H9 (cell line): ENCODE data around the gene OR52N2. TPM values are rescaled to one million over a fixed set of nuclear protein-coding genes. Genes with fewer than 3 reads are reported as not detected.

Experiments
- DNase-seq: peaks from one replicate; pipeline ENCODE4 v3.0.0-alpha.2; 2017
- H2AFZ ChIP-seq: one replicate; pipeline ENCODE4 v1.6.1; 2013; ENCODE audit warnings: mild to moderate bottlenecking, low read length, control low read depth, moderate library complexity
- H2AK5ac ChIP-seq: 2 replicates; pipeline ENCODE4 v1.6.1; 2013; ENCODE audit warnings: low read length, control low read depth, mixed read lengths; ENCODE audit not compliant: insufficient read length
- H2BK120ac ChIP-seq: one replicate; pipeline ENCODE4 v1.6.1; 2013; ENCODE audit warnings: low read depth, mild to moderate bottlenecking, low read length, control low read depth, inconsistent platforms; ENCODE audit not compliant: poor library complexity, severe bottlenecking
- H2BK12ac ChIP-seq: 2 replicates; pipeline ENCODE4 v1.6.1; 2013; ENCODE audit warnings: low read length, control low read depth, mixed read lengths, low read depth; ENCODE audit not compliant: insufficient read length
- H2BK15ac ChIP-seq: 2 replicates; pipeline ENCODE4 v1.6.1; 2013; ENCODE audit warnings: low read depth, low read length, control low read depth
- H2BK20ac ChIP-seq: one replicate; pipeline ENCODE4 v1.6.1; 2013; ENCODE audit warnings: low read depth, mild to moderate bottlenecking, low read length, control low read depth, inconsistent platforms; ENCODE audit not compliant: poor library complexity, severe bottlenecking
- H2BK5ac ChIP-seq: 2 replicates; pipeline ENCODE4 v1.6.1; 2013; ENCODE audit warnings: low read length, control low read depth, mixed read lengths; ENCODE audit not compliant: insufficient read length
- H3K14ac ChIP-seq: 2 replicates; pipeline ENCODE4 v1.6.1; 2013; ENCODE audit warnings: low read length, control low read depth; ENCODE audit not compliant: insufficient read depth
- H3K18ac ChIP-seq: 2 replicates; pipeline ENCODE4 v1.6.1; 2013; ENCODE audit warnings: low read depth, mild to moderate bottlenecking, mixed read lengths, low read length, control low read depth; ENCODE audit not compliant: insufficient read length
- H3K23ac ChIP-seq: 2 replicates; pipeline ENCODE4 v1.6.1; 2013; ENCODE audit warnings: low read length, control low read depth, mixed read lengths, low read depth; ENCODE audit not compliant: insufficient read length
- H3K23me2 ChIP-seq: 2 replicates; pipeline ENCODE4 v1.6.1; 2013; ENCODE audit warnings: low read depth, mild to moderate bottlenecking, mixed read lengths, low read length, control low read depth; ENCODE audit not compliant: insufficient read length, poor library complexity, severe bottlenecking
- H3K27ac ChIP-seq: 2 replicates; pipeline ENCODE4 v1.5.1; 2013; ENCODE audit warnings: low read length, control low read depth, mixed read lengths, low read depth; ENCODE audit not compliant: insufficient read length
- H3K27me3 ChIP-seq: 2 replicates; pipeline ENCODE4 v1.6.1; 2013; ENCODE audit warnings: low read length, control low read depth, inconsistent platforms; ENCODE audit not compliant: insufficient read depth
- H3K4ac ChIP-seq: 2 replicates; pipeline ENCODE4 v1.6.1; 2013; ENCODE audit warnings: low read depth, mild to moderate bottlenecking, control low read depth, inconsistent platforms, low read length, moderate library complexity
- H3K4me1 ChIP-seq: 2 replicates; pipeline ENCODE4 v1.6.1; 2013; ENCODE audit warnings: low read length, control low read depth, inconsistent platforms; ENCODE audit not compliant: insufficient read depth
- H3K4me2 ChIP-seq: 2 replicates; pipeline ENCODE4 v1.6.1; 2013; ENCODE audit warnings: low read length, control low read depth, mixed read lengths; ENCODE audit not compliant: insufficient read length, insufficient read depth
- H3K56ac ChIP-seq: 2 replicates; pipeline ENCODE4 v1.6.1; 2013; ENCODE audit warnings: low read depth, mild to moderate bottlenecking, mixed read lengths, low read length, control low read depth; ENCODE audit not compliant: insufficient read length
- H3K79me1 ChIP-seq: 2 replicates; pipeline ENCODE4 v1.6.1; 2013; ENCODE audit warnings: low read depth, mild to moderate bottlenecking, moderate library complexity, low read length, control low read depth, inconsistent platforms; ENCODE audit not compliant: insufficient read depth, poor library complexity, severe bottlenecking
- H3K79me2 ChIP-seq: 2 replicates; pipeline ENCODE4 v1.6.1; 2013; ENCODE audit warnings: low read length, control low read depth, inconsistent platforms; ENCODE audit not compliant: insufficient read depth
- H3K9ac ChIP-seq: 2 replicates; pipeline ENCODE4 v1.6.1; 2013; ENCODE audit warnings: low read length, control low read depth, mixed read lengths; ENCODE audit not compliant: insufficient read length; ENCODE audit errors: extremely low read depth
- H3K9me3 ChIP-seq: one replicate; pipeline ENCODE4 v1.6.1; 2013; ENCODE audit warnings: low read depth, low read length, inconsistent platforms; ENCODE audit not compliant: control insufficient read depth
- H3T11ph ChIP-seq: one replicate; pipeline ENCODE4 v1.6.1; 2013; ENCODE audit warnings: mild to moderate bottlenecking, low read length, control low read depth, inconsistent platforms
- H4K20me1 ChIP-seq: one replicate; pipeline ENCODE4 v1.6.1; 2013; ENCODE audit not compliant: control insufficient read depth, insufficient read length, insufficient read depth
- H4K5ac ChIP-seq: 2 replicates; pipeline ENCODE4 v1.6.1; 2013; ENCODE audit warnings: low read depth, mild to moderate bottlenecking, mixed read lengths, low read length, control low read depth; ENCODE audit not compliant: insufficient read length
- H4K8ac ChIP-seq: replicated peaks from 2 replicates; pipeline ENCODE4 v1.6.1; 2013; ENCODE audit warnings: low read length, control low read depth, mixed read lengths, low read depth; ENCODE audit not compliant: insufficient read length
- H4K91ac ChIP-seq: 2 replicates; pipeline ENCODE4 v1.6.1; 2013; ENCODE audit warnings: low read depth, mild to moderate bottlenecking, moderate library complexity, mixed read lengths, low read length, control low read depth; ENCODE audit not compliant: insufficient read length
- H3K27ac Mint-ChIP-seq, 3 experiments: 2 replicates in 2 of 3; 3 replicates in 1 of 3; pipeline ENCODE4 v1.8.0; 2020 to 2021; ENCODE audit warnings: mixed read lengths in 3 of 3, mild to moderate bottlenecking in 1 of 3, moderate library complexity in 1 of 3
- H3K27me3 Mint-ChIP-seq: 2 replicates; pipeline ENCODE4 v1.8.0; 2021; ENCODE audit warnings: low read depth, mild to moderate bottlenecking, moderate library complexity, mixed read lengths
- H3K36me3 Mint-ChIP-seq, 3 experiments: 2 replicates in 2 of 3; 3 replicates in 1 of 3; pipeline ENCODE4 v1.8.0; 2020 to 2021; ENCODE audit warnings: low read depth in 3 of 3, mixed read lengths in 3 of 3; ENCODE audit not compliant: insufficient read depth in 1 of 3
- H3K4me1 Mint-ChIP-seq, 2 experiments: 2 replicates each; pipeline ENCODE4 v1.8.0; 2020; ENCODE audit warnings: mixed read lengths in 2 of 2
- H3K4me3 Mint-ChIP-seq, 2 experiments: 2 replicates in 1 of 2; 3 replicates in 1 of 2; pipeline ENCODE4 v1.8.0; 2020 to 2021; ENCODE audit warnings: mild to moderate bottlenecking in 2 of 2, mixed read lengths in 2 of 2, moderate library complexity in 1 of 2
- H3K9me3 Mint-ChIP-seq, 2 experiments: 2 replicates in 1 of 2; 3 replicates in 1 of 2; pipeline ENCODE4 v1.8.0; 2020; ENCODE audit warnings: mild to moderate bottlenecking in 2 of 2, mixed read lengths in 2 of 2, moderate library complexity in 1 of 2
- WGBS: extraction: QIAGEN DNeasy Blood & Tissue Kit; methylation state at CpG from one replicate; pipeline ENCODE4 v1.1.7; 2013; ENCODE audit warnings: missing lambda C conversion rate, low lambda C conversion rate, mixed read lengths; ENCODE audit not compliant: insufficient read length; ENCODE audit errors: extremely low coverage; 5-methylcytosine and 5-hydroxymethylcytosine counted together
- total RNA-seq: library from RNA; stranded (reverse); gene quantifications from 2 replicates; pipeline ENCODE4 v1.2.1, GENCODE V29; 2021
- TF ChIP-seq, protein P1 (sequence below): fragments of 200-600 bp; sonication (generic); conservative IDR thresholded peaks from 3 replicates; pipeline ENCODE4 v1.8.0; 2021; ENCODE audit warnings: antibody characterized with exemption, mild to moderate bottlenecking

The OR52N2 gene
- total RNA-seq, 1 experiment from 2014 or later: not detected

DNA sequence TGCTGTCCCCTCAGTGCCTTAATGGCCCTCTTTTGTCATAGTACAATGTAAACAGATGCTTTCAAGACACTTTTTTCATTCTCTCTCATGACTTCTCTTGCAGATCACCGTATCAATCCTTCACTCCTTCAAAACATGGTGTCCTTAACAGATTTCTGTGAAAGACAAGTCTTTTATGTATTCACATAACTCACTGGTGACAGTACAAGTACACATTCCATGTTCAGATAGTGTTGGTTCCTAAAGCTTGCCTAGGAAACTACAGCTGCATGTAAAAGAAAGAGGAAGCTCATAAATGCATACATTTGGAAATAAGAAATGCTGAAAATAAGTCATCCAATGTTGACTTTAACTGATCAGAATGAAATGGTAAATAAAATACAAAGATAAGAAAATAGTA lies 38.0 kb downstream of the OR52N2 start:
- WGBS: no CpG with 5 or more reads among the region's 1 CpG
- H4K91ac ChIP-seq: no peak overlapping the region

More for the DNA sequence above, 38.0 kb downstream of the OR52N2 start:
- Histone ChIP-seq H3K27me3 (no peaks in the 10 kb centered on the region), H3K79me1 (no peaks in the 10 kb centered on the region), H3K4ac (no peak overlapping the region), H4K5ac (no peak overlapping the region), H4K8ac (no peak overlapping the region), H2BK15ac (no peak overlapping the region), H3K56ac (no peak overlapping the region), H3K79me2 (no peaks in the 10 kb centered on the region), H2BK12ac (no peak overlapping the region), H3K9me3 (no peaks in the 10 kb centered on the region), H3K27ac (no peak overlapping the region), H4K20me1 (no peaks in the 10 kb centered on the region), H3K23me2 (no peaks in the 10 kb centered on the region), H2BK5ac (no peak overlapping the region), H3T11ph (no peak overlapping the region), H2AFZ (no peak overlapping the region), H3K4me2 (no peak overlapping the region), H3K14ac (no peak overlapping the region), H2BK120ac (no peak overlapping the region), H3K4me1 (no peaks in the 10 kb centered on the region), H3K23ac (no peak overlapping the region), H3K9ac (no peak overlapping the region), H2BK20ac (no peak overlapping the region), H2AK5ac (no peak overlapping the region), H3K18ac (no peak overlapping the region)
- no peak overlapping the region for H3K4me3 Mint-ChIP-seq
- H3K27ac Mint-ChIP-seq: no peak overlapping the region
- H3K9me3 Mint-ChIP-seq: no peaks in the 10 kb centered on the region
- DNase-seq: no peak
- no peaks in the 10 kb centered on the region for H3K4me1 Mint-ChIP-seq
- H3K36me3 Mint-ChIP-seq: no peaks in the 10 kb centered on the region
- H3K27me3 Mint-ChIP-seq: no peaks in the 10 kb centered on the region; the same call in 1 of the 2 replicates
- TF ChIP-seq, protein P1, sequence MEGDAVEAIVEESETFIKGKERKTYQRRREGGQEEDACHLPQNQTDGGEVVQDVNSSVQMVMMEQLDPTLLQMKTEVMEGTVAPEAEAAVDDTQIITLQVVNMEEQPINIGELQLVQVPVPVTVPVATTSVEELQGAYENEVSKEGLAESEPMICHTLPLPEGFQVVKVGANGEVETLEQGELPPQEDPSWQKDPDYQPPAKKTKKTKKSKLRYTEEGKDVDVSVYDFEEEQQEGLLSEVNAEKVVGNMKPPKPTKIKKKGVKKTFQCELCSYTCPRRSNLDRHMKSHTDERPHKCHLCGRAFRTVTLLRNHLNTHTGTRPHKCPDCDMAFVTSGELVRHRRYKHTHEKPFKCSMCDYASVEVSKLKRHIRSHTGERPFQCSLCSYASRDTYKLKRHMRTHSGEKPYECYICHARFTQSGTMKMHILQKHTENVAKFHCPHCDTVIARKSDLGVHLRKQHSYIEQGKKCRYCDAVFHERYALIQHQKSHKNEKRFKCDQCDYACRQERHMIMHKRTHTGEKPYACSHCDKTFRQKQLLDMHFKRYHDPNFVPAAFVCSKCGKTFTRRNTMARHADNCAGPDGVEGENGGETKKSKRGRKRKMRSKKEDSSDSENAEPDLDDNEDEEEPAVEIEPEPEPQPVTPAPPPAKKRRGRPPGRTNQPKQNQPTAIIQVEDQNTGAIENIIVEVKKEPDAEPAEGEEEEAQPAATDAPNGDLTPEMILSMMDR: no peak
